Brain microvascular endothelial cell (primary cell): ENCODE data around the gene ABHD17B.
A peak's percentile ranks its signal among the peaks of the same experiment; 100 is the strongest.
"Not testable (repeated sequence)": the region's sequence is repeated elsewhere in the genome, so short reads cannot be mapped to it uniquely, and the experiment has no call there.

Experiments
- DNase-seq: peaks from one replicate; pipeline ENCODE4 v3.0.0-alpha.2; 2020
- H3K27ac ChIP-seq: fragments of 250-450 bp; sonication (Bioruptor Pico); 2 replicates; pipeline ENCODE4 v1.5.1; 2020; ENCODE audit warnings: mild to moderate bottlenecking, moderate library complexity
- H3K27me3 ChIP-seq: fragments of 250-450 bp; sonication (Bioruptor Pico); replicated peaks from 2 replicates; pipeline ENCODE4 v1.5.1; 2020; ENCODE audit warnings: mild to moderate bottlenecking
- H3K36me3 ChIP-seq: fragments of 250-450 bp; sonication (Bioruptor Pico); replicated peaks from 2 replicates; pipeline ENCODE4 v1.5.1; 2020; ENCODE audit warnings: mild to moderate bottlenecking
- H3K4me3 ChIP-seq: 2 replicates; pipeline ENCODE4 v1.5.1; 2011; ENCODE audit warnings: low read depth, mild to moderate bottlenecking, control low read depth, low read length, moderate library complexity
- in situ Hi-C: cut with HindIII; loops from 2 replicates; pipeline ENCODE4 v1.10.0; 2017; ENCODE audit warnings: low sequenced_read_pairs, low pct_ligation_motif_present
- TF ChIP-seq, protein P1 (sequence below): IDR thresholded peaks from 2 replicates; pipeline ENCODE4 v1.5.1; 2011; ENCODE audit warnings: low read depth, mild to moderate bottlenecking, moderate library complexity, low read length, control low read depth, inconsistent platforms; ENCODE audit errors: missing control alignments

ABHD17B gene

DNA sequence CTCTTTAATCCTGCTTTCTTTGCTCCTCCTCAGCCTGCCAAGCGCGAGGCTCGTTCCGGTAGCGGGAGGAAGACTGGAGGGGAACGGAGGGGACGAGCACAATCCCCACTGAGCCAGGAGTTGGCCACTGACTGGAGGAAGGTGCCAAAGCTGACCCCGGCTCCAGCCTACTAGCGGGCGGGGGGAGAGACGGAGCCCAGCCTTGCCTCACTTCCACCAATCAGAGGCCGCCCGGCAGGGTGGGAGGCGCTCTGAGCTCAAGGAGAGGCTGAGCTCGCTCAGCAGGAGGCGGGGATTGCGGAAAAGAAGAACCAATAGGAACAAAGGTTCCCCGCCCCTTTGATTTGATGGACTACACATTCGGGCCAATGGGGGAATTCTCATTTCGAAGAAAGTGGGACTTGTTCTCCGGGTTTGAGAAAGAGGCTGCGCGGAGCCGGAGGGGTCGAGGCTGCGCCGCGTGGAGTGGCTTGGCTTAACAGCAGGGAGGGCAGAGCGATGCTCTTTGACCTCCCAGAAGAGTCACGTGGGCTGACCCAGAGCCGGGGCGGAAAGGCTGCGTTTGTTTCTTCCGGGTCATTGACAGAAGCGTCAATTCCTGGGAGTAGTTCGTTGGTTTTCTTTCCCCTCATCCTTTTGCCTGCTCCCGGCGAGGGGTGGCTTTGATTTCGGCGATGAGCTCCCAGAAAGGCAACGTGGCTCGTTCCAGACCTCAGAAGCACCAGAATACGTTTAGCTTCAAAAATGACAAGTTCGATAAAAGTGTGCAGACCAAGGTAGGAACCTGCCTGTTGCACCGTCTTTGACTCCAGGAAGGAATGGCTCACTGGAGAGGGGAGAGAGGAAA lies at the start of gene ABHD17B, which contains the start of gene C9orf85:
Gene ABHD17B (minus strand): TSS at position 133 of the 847 bp plus-strand sequence. CDS start 36,113 bp downstream, outside the sequence.
Gene C9orf85 (plus strand): TSS at position 579 of the 847 bp plus-strand sequence. CDS start 96 bp downstream, at position 675.
- no peaks in the 10 kb centered on the region for H3K27me3 ChIP-seq
- in situ Hi-C loops = no loop called here
- TF ChIP-seq, protein P1, sequence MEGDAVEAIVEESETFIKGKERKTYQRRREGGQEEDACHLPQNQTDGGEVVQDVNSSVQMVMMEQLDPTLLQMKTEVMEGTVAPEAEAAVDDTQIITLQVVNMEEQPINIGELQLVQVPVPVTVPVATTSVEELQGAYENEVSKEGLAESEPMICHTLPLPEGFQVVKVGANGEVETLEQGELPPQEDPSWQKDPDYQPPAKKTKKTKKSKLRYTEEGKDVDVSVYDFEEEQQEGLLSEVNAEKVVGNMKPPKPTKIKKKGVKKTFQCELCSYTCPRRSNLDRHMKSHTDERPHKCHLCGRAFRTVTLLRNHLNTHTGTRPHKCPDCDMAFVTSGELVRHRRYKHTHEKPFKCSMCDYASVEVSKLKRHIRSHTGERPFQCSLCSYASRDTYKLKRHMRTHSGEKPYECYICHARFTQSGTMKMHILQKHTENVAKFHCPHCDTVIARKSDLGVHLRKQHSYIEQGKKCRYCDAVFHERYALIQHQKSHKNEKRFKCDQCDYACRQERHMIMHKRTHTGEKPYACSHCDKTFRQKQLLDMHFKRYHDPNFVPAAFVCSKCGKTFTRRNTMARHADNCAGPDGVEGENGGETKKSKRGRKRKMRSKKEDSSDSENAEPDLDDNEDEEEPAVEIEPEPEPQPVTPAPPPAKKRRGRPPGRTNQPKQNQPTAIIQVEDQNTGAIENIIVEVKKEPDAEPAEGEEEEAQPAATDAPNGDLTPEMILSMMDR = no peak
- peak within 1 kb of the TSS; percentile 89 for H3K4me3 ChIP-seq
- peak within 1 kb of the TSS; percentile 75 for H3K27ac ChIP-seq
- H3K36me3 ChIP-seq = no peaks in the 10 kb centered on the region
- DNase-seq = peak; percentile 99

DNA sequence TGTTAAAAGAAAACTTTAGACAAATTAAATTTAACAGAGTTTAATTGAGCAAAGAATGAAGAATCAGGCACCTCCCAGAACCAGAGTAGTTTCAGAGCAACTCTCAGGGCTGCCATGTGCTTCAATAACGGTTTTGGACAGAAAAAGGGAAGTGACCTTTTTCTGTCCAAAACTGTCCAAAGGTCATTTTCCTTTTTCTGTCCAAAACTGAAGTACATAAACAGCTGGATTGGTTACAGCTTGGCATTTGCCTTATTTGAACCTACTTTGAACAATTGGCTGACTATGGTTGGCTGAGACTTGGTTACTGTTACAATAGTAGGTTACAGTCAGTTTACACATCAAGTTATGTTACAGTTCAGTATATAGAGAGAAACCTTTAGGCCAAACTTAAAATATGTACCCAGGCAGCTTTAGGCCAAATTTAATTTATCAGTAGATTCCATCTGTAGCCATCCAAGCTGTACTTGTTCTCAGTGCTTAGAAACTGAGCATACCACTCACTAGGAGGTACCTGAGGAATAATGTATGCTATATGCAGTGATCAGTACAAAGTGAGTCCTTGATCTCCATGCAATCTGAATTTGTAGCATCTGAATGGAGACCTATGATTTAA lies 44.4 kb upstream of the ABHD17B start:
- Histone ChIP-seq H3K4me3 (no peak overlapping the region), H3K36me3 (no peaks in the 10 kb centered on the region), H3K27me3 (no peaks in the 10 kb centered on the region), H3K27ac (no peak overlapping the region)
- TF ChIP-seq, protein P1 = no peak
- DNase-seq = no peak
- in situ Hi-C loops = no loop called here

DNA sequence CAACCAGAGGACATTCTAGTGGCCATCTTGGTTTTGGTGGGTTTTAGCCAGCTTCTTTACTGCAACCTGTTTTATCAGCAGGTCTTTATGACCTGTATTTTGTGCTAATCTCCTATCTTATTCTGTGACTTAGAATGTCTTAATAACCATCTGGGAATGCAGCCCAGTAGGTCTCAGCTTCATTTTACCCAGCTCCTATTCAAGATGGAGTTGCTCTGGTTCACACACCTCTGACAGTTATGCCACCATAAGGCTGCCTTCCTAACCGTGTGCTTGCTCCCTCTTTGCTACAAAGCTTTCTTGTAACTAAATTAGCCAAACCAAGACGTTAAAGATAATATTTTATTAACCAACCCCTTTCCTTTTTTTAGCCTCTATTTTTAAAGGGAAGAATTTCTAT lies 43.7 kb upstream of the ABHD17B start:
- H3K4me3 ChIP-seq, in situ Hi-C loops, H3K27me3 ChIP-seq, H3K27ac ChIP-seq, H3K36me3 ChIP-seq, DNase-seq: not testable (repeated sequence)

DNA sequence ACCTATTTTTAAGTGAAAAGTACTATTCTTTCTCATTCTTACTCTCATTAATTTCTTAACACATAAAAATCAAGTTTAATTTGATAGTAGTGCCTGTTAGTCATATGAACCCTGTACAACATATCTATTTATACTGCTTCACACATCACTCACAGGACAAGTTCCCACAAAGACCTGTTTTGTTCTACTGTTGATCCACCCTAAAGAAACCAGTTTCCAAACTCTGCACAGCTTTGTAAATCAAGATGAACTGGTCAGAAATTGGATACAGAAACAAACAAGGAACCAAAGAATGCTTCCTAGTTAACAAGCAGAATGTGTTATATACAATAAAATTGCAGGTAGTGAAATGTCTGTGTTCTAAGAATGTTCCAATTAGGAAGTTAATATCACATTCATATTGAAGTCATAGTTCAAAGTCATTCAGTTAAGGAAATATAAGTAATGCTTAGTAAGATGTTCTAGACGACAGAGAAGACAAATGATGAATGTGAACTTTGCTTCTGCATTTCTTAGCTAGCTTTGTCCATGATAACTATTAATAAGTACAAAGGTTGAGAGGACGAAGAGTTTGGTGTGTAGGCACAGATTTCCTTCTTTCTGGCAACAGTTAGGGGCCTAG lies 33.9 kb upstream of the ABHD17B start:
- in situ Hi-C loops = no loop called here
- TF ChIP-seq, protein P1 = no peak
- Histone ChIP-seq H3K4me3 (no peak overlapping the region), H3K27ac (no peak overlapping the region), H3K27me3 (no peaks in the 10 kb centered on the region), H3K36me3 (no peaks in the 10 kb centered on the region)
- DNase-seq = no peak

DNA sequence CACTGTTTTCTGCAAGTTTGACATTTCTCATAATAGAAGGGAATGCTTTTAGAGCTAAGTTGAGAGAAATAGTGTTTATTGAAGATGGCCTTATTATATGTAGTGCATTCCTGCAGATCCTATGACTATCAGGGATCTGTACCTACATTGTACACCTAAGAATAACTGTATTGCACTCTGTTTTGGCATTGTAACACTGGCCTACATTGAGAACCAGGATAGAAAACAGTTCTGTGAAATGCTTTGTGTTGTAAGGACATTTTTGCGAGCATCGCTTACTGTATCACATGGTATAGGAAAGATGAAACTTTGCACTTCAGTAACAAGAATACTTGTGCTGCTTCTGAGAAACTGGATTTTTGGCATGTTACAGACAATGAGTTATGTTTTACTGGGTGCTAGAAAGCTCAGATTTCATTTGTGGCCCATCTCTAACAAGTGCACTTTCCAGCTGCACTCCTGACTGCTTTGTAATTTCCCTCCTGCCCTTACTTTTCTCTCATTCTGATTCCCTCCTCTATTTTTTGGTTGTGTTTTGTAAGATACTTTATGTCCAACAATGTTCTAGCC lies 31.1 kb upstream of the ABHD17B start:
- Histone ChIP-seq H3K36me3 (no peaks in the 10 kb centered on the region), H3K27ac (no peak overlapping the region), H3K27me3 (no peaks in the 10 kb centered on the region), H3K4me3 (no peak overlapping the region)
- in situ Hi-C loops = no loop called here
- no peak for DNase-seq
- TF ChIP-seq, protein P1 = no peak
